ENCODE data around the gene CACNG6. TPM values are rescaled to one million over a fixed set of nuclear protein-coding genes. Genes with fewer than 3 reads are reported as not detected.

The CACNG6 gene
- total RNA-seq, 4 donors from 2014 or later: not detected

GRCh38 chr19:53971673-53972072, 19.8 kb upstream of the CACNG6 start:
- Histone ChIP-seq H3K27me3 (no peaks in the 10 kb centered on the region), H3K27ac (no peak overlapping the region), H3K4me1 (no peaks in the 10 kb centered on the region), H3K9me3 (no peaks in the 10 kb centered on the region), H3K4me3 (no peak overlapping the region), H3K36me3 (no peaks in the 10 kb centered on the region)
- DNase-seq: no peak
- TF ChIP-seq POLR2A (IDR thresholded peaks at IDR 0.05) (no peak), CTCF (IDR thresholded peaks at IDR 0.05) (no peak)

- H3K9me3 ChIP-seq: peaks cover 0 to 8% (median 0%) of the 10 kb centered on the region in 4 donors
- no peaks in the 10 kb centered on the region for H3K36me3 ChIP-seq
- H3K27me3 ChIP-seq: peaks cover 0 to 25% of the 10 kb centered on the region in 2 donors
- H3K4me3 ChIP-seq: peak overlapping the region in 3 of 4 donors; percentile 18 to 38 (median 27)
- peaks cover 0 to 25% (median 3%) of the 10 kb centered on the region in 4 donors for H3K4me1 ChIP-seq
- TF ChIP-seq POLR2A (IDR thresholded peaks at IDR 0.05) (no peak), CTCF (IDR thresholded peaks at IDR 0.05) (no peak)
- peak in 2 of 3 donors; percentile 59 to 84 for DNase-seq
- no peak overlapping the region for H3K27ac ChIP-seq
Measured at GRCh38 chr19:53977429-53977990, 13.9 kb upstream of the CACNG6 start.

GRCh38 chr19:53977991-53978731, 13.3 kb upstream of the CACNG6 start:
- TF ChIP-seq POLR2A (IDR thresholded peaks at IDR 0.05): no peak
- TF ChIP-seq CTCF (IDR thresholded peaks at IDR 0.05): no peak
- no peak overlapping the region for H3K27ac ChIP-seq
- H3K9me3 ChIP-seq: peaks cover 0 to 8% (median 0%) of the 10 kb centered on the region in 4 donors
- H3K4me1 ChIP-seq: peaks cover 0 to 25% (median 3%) of the 10 kb centered on the region in 4 donors
- peak in 1 of 3 donors; percentile 52 for DNase-seq
- peaks cover 0 to 25% of the 10 kb centered on the region in 2 donors for H3K27me3 ChIP-seq
- peak overlapping the region in 3 of 4 donors; percentile 18 to 38 (median 27) for H3K4me3 ChIP-seq
- H3K36me3 ChIP-seq: no peaks in the 10 kb centered on the region

- Histone ChIP-seq H3K27ac (no peak overlapping the region), H3K4me1 (peaks cover 0 to 25% (median 3%) of the 10 kb centered on the region in 4 donors), H3K36me3 (no peaks in the 10 kb centered on the region), H3K4me3 (peak overlapping the region in 1 of 4 donors; percentile 14), H3K9me3 (peaks cover 0 to 11% (median 0%) of the 10 kb centered on the region in 4 donors), H3K27me3 (peaks cover 0 to 25% of the 10 kb centered on the region in 2 donors)
- DNase-seq: no peak
- TF ChIP-seq POLR2A (IDR thresholded peaks at IDR 0.05) (no peak), CTCF (IDR thresholded peaks at IDR 0.05) (no peak)
Measured at GRCh38 chr19:53978975-53979801, 12.2 kb upstream of the CACNG6 start.

GRCh38 chr19:53980539-53981375, 10.7 kb upstream of the CACNG6 start:
- Histone ChIP-seq H3K4me3 (peak overlapping the region in 2 of 4 donors; percentile 11 to 14), H3K36me3 (no peaks in the 10 kb centered on the region), H3K9me3 (peaks cover 0 to 11% (median 0%) of the 10 kb centered on the region in 4 donors), H3K27me3 (peaks cover 0 to 25% of the 10 kb centered on the region in 2 donors), H3K4me1 (peaks cover 0 to 25% (median 3%) of the 10 kb centered on the region in 4 donors), H3K27ac (no peak overlapping the region)
- TF ChIP-seq POLR2A (IDR thresholded peaks at IDR 0.05): no peak
- TF ChIP-seq CTCF (IDR thresholded peaks at IDR 0.05): no peak
- no peak for DNase-seq

All from Peyer's patch (tissue), 4 donors.